SK-N-MC (cell line): ENCODE data around the gene PDRG1.

Experiments used
- DNase-seq: peaks from one replicate; pipeline ENCODE4 v3.0.0-alpha.2; 2011; ENCODE audit warnings: low read depth, low spot score
- H3K27ac ChIP-seq: fragments of 200-600 bp; sonication (generic); 2 replicates; pipeline ENCODE4 v1.5.1; 2016; ENCODE audit warnings: mixed run types
- H3K36me3 ChIP-seq: fragments of 200-600 bp; sonication (generic); 2 replicates; pipeline ENCODE4 v1.6.1; 2017; ENCODE audit warnings: antibody characterized with exemption, low read length, mixed read lengths; ENCODE audit not compliant: insufficient read depth
- H3K4me3 ChIP-seq: fragments of 200-600 bp; sonication (generic); 2 replicates; pipeline ENCODE4 v1.5.1; 2016
- H3K9ac ChIP-seq: fragments of 200-600 bp; sonication (generic); 2 replicates; pipeline ENCODE4 v1.8.0; 2017; ENCODE audit warnings: mixed run types, mixed read lengths; ENCODE audit not compliant: insufficient read length
- H3K9me3 ChIP-seq: fragments of 200-600 bp; sonication (generic); 2 replicates; pipeline ENCODE4 v1.6.1; 2017; ENCODE audit warnings: low read depth, mild to moderate bottlenecking, antibody characterized with exemption, low read length, moderate library complexity, mixed read lengths
- EZH2 ChIP-seq: fragments of 200-600 bp; sonication (generic); IDR thresholded peaks from one replicate; pipeline ENCODE4 v1.6.1; 2017; ENCODE audit warnings: antibody characterized with exemption
- FOXP2 ChIP-seq: optimal IDR thresholded peaks from 2 replicates; pipeline ENCODE3; 2011; ENCODE audit warnings: mild to moderate bottlenecking, moderate library complexity; ENCODE audit not compliant: insufficient read depth; ENCODE audit errors: extremely low read length, control extremely low read depth
- POLR2AphosphoS5 ChIP-seq: IDR thresholded peaks from 2 replicates; pipeline ENCODE4 v1.6.1; 2012; ENCODE audit warnings: mild to moderate bottlenecking, low read depth, low read length, borderline replicate concordance

The PDRG1 gene

GRCh38 chr20:31908016-31908415, 43.8 kb downstream of the PDRG1 start:
- Histone ChIP-seq H3K27ac (no peak overlapping the region), H3K36me3 (no peaks in the 10 kb centered on the region), H3K9me3 (no peaks in the 10 kb centered on the region), H3K9ac (no peak overlapping the region), H3K4me3 (no peak overlapping the region)
- DNase-seq: no peak
- no peak for TF ChIP-seq EZH2
- TF ChIP-seq POLR2AphosphoS5: no peak
- no peak for TF ChIP-seq FOXP2

- Histone ChIP-seq H3K36me3 (no peaks in the 10 kb centered on the region), H3K9ac (no peak overlapping the region), H3K9me3 (no peaks in the 10 kb centered on the region), H3K4me3 (no peak overlapping the region), H3K27ac (no peak overlapping the region)
- TF ChIP-seq FOXP2 (no peak), EZH2 (no peak), POLR2AphosphoS5 (no peak)
- no peak for DNase-seq
Measured at GRCh38 chr20:31907046-31907445, 44.8 kb downstream of the PDRG1 start.

GRCh38 chr20:31906001-31906400, 45.8 kb downstream of the PDRG1 start:
- H3K9ac ChIP-seq: no peak overlapping the region
- no peak overlapping the region for H3K27ac ChIP-seq

DNA sequence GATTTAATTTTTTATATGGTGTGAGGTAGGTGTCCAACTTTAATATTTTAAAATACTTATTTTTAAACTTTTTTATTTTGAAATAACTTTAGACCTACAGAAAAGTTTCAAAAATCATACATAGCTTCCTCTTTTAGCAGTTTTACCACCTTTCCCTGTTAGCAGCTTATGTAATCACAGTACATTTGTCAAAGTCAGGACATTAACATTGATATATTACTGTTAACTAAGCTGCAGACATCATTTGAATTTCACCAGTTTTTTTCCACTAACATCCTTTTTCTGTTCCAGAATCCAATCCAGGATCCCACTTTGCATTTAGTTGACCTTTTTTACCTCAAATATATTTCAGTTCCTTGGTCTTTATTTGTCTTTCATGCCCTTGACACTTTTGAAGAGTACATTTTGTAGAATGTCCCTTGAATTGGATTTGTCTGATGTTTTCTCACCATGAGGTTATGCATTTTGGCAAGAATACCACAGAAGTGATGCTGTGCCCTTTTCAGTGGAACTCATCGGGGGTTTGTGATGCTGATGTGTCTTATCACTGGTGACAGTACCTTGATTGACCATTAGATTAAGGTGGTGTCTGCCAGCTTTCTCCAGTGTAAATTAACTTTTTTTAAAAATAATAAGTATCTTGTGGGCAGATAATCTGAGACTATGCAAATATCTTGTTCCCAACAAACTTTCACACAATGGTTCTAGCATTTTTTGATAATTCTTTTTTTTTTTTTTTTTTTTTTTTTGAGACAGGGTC, 48.0 kb downstream of the PDRG1 start:
- DNase-seq: no peak
- TF ChIP-seq EZH2: no peak
- TF ChIP-seq POLR2AphosphoS5: no peak
- no peak for TF ChIP-seq FOXP2

More at GRCh38 chr20:31906001-31906400, 45.8 kb downstream of the PDRG1 start:
- Histone ChIP-seq H3K9me3 (no peaks in the 10 kb centered on the region), H3K36me3 (no peaks in the 10 kb centered on the region), H3K4me3 (no peak overlapping the region)
- no peak for TF ChIP-seq FOXP2
- TF ChIP-seq POLR2AphosphoS5: no peak
- TF ChIP-seq EZH2: no peak
- no peak for DNase-seq

DNA sequence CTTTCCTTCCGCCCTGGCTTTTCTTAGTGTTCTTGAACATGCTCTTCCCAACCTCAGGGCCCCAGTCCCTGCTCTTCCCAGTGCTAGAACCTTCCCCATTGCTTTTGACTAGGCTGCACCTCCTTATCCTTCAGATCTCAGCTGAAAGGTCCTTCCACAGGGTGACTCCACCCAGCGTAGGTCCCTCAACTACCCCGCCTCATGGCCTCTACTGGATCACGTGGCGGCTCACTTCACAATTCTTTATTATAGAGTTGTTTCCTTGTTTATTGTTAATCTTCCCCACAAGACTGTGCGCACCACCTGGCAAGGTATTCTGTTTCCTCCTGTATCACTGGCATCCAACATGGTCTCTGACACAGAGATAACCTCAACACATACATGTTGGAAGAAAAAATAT, 50.2 kb downstream of the PDRG1 start:
- no peak for DNase-seq
- H3K27ac ChIP-seq: no peak overlapping the region
- no peaks in the 10 kb centered on the region for H3K36me3 ChIP-seq
- no peaks in the 10 kb centered on the region for H3K9me3 ChIP-seq
- TF ChIP-seq POLR2AphosphoS5: no peak
- no peak for TF ChIP-seq EZH2
- no peak for TF ChIP-seq FOXP2
- no peak overlapping the region for H3K4me3 ChIP-seq
- no peak overlapping the region for H3K9ac ChIP-seq

More for the DNA sequence above, 48.0 kb downstream of the PDRG1 start:
- H3K9ac ChIP-seq: no peak overlapping the region
- H3K27ac ChIP-seq: no peak overlapping the region
- H3K36me3 ChIP-seq: no peaks in the 10 kb centered on the region
- no peaks in the 10 kb centered on the region for H3K9me3 ChIP-seq
- no peak overlapping the region for H3K4me3 ChIP-seq

GRCh38 chr20:31897541-31897940, 54.3 kb downstream of the PDRG1 start:
- no peaks in the 10 kb centered on the region for H3K9me3 ChIP-seq
- H3K27ac ChIP-seq: no peak overlapping the region
- no peak for TF ChIP-seq FOXP2
- no peak for TF ChIP-seq POLR2AphosphoS5
- TF ChIP-seq EZH2: no peak
- DNase-seq: no peak
- no peak overlapping the region for H3K9ac ChIP-seq
- H3K4me3 ChIP-seq: no peak overlapping the region
- no peaks in the 10 kb centered on the region for H3K36me3 ChIP-seq

GRCh38 chr20:31896049-31896448, 55.8 kb downstream of the PDRG1 start:
- TF ChIP-seq FOXP2: no peak
- TF ChIP-seq EZH2: no peak
- no peak for TF ChIP-seq POLR2AphosphoS5
- H3K27ac ChIP-seq: no peak overlapping the region
- no peaks in the 10 kb centered on the region for H3K9me3 ChIP-seq
- no peak for DNase-seq
- no peak overlapping the region for H3K4me3 ChIP-seq
- no peaks in the 10 kb centered on the region for H3K36me3 ChIP-seq
- H3K9ac ChIP-seq: no peak overlapping the region

- H3K9ac ChIP-seq: no peak overlapping the region
- H3K27ac ChIP-seq: no peak overlapping the region
- TF ChIP-seq FOXP2 (no peak), POLR2AphosphoS5 (no peak), EZH2 (no peak)
- H3K4me3 ChIP-seq: no peak overlapping the region
- no peaks in the 10 kb centered on the region for H3K9me3 ChIP-seq
- no peaks in the 10 kb centered on the region for H3K36me3 ChIP-seq
- peak; percentile 20 for DNase-seq
Measured at GRCh38 chr20:31894980-31895675, 56.7 kb downstream of the PDRG1 start.
